ENCODE measurements around the gene RASL11B.

- TF ChIP-seq CTCF (conservative IDR thresholded peaks at IDR 0.05; ENCODE audit: low read length): no peak
- TF ChIP-seq EZH2phosphoT487 (IDR thresholded peaks at IDR 0.05; ENCODE audit: borderline replicate concordance, low read depth, low read length): no peak
Measured at GRCh38 chr4:52843958-52844357, 18.2 kb upstream of the RASL11B start.

Data from OCI-LY7 (cell line).